Measurements from ENCODE around the gene MUC2.

MUC2 gene

DNA sequence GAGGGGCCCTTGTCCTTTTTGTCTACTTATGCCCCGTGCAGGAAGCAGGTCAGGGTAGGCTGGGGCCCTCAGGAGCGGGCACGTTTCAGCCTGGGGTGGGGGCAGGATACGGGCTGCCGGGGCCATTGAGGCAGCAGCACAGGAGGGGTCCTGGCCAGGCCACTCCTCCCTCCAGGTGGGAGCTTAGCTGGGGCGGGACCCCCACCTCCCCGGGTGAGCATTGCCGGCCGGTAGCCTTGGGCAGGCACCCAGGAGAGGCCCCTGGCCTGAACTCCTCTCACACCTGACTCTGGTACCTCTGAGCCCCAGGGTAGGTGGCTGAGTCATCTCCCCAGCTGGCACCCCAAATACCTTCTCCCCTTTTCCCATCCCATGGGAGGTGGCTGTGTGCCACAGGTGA is 33.2 kb upstream of the MUC2 start:
- TF ChIP-seq, protein P1, sequence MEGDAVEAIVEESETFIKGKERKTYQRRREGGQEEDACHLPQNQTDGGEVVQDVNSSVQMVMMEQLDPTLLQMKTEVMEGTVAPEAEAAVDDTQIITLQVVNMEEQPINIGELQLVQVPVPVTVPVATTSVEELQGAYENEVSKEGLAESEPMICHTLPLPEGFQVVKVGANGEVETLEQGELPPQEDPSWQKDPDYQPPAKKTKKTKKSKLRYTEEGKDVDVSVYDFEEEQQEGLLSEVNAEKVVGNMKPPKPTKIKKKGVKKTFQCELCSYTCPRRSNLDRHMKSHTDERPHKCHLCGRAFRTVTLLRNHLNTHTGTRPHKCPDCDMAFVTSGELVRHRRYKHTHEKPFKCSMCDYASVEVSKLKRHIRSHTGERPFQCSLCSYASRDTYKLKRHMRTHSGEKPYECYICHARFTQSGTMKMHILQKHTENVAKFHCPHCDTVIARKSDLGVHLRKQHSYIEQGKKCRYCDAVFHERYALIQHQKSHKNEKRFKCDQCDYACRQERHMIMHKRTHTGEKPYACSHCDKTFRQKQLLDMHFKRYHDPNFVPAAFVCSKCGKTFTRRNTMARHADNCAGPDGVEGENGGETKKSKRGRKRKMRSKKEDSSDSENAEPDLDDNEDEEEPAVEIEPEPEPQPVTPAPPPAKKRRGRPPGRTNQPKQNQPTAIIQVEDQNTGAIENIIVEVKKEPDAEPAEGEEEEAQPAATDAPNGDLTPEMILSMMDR (conservative IDR thresholded peaks at IDR 0.05; ENCODE audit: low read depth, low read length): no peak
- no peak for DNase-seq (ENCODE audit: low read depth)
- H3K4me3 ChIP-seq (ENCODE audit: low read depth, low read length): no peak overlapping the region

DNA sequence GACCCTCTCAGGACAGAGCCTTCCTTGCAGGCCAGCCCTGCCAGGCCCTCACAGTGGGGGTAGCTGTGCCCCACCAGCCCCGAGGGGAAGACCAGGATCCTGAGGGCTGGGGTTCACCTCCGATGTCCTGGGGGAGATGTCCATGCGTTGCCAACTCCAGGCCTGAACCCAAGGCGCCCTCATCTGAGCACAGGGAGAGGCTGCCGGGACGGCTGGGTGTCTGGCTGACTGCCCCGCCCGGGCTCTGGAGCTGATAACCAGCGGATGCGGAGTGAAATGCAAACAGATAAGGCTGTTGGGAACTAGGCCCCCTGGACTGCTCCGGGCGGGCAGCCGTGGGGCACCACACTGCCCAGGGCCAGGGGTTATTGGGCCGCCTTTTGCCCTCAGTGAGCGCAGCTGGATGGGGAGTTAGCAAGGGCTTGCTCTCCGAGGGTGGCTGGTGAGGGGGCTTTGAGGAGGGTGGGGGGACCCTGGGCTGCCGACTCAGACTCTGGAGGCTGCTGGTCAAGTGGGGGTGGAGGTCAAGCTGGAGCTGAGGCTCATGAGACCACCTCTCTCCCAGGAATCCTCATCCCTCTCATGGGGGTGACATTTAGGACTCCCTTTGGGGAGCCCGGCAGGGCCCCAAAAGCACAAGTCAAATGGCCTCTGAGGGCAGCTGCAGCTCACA is 32.6 kb upstream of the MUC2 start:
- DNase-seq (ENCODE audit: low read depth): peak; percentile 24
- TF ChIP-seq, protein P1 (conservative IDR thresholded peaks at IDR 0.05; ENCODE audit: low read depth, low read length): peak; percentile 13
- H3K4me3 ChIP-seq (ENCODE audit: low read depth, low read length): no peak overlapping the region

DNA sequence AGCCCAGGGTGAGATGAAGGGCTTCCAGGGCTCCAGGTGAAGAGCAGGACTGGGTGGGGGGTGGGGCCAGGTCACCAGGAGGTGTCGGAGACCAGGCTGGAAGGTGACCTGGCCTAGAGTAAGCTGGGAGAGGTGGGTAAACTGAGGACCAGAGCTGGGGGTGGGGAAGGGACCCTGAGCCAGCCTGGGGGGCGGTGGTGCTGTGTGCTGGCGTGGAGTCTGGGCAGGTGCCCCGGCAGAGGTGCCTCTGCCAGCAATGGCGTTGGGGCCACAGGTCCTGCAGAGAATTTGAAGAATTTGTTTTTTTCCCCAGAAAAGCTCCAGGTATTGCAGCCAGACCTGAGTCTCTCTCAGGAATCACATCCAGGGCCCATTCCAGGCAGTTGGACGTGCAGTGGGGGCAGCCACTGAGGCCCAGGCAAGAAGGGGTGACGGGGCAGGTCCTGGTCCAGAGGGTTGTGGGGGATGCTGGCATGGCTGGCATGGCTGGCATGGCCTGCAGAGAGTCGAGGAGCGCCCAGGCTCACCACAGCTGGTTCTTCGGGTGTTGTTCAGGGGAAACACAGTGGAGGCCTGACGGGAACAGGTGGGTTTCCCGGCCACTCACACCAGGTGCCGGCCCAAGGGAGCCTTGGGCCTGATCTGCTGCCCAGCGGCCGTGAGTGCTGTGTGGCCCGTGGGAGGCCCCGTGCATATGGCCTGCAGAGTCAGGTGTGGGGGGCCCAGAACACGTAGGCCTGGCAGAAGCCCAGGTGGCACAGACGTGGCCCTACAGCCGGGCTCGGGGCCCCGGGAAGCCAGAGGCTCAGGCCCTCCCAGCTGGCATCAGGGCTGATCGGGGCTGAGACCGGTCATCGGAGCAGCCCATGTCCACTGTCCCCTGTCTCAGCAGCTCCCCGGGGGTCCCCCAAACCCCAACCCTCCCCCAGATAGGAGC is 31.8 kb upstream of the MUC2 start:
- H3K4me3 ChIP-seq (ENCODE audit: low read depth, low read length): no peak overlapping the region
- TF ChIP-seq, protein P1 (conservative IDR thresholded peaks at IDR 0.05; ENCODE audit: low read depth, low read length): no peak
- DNase-seq (ENCODE audit: low read depth): no peak

DNA sequence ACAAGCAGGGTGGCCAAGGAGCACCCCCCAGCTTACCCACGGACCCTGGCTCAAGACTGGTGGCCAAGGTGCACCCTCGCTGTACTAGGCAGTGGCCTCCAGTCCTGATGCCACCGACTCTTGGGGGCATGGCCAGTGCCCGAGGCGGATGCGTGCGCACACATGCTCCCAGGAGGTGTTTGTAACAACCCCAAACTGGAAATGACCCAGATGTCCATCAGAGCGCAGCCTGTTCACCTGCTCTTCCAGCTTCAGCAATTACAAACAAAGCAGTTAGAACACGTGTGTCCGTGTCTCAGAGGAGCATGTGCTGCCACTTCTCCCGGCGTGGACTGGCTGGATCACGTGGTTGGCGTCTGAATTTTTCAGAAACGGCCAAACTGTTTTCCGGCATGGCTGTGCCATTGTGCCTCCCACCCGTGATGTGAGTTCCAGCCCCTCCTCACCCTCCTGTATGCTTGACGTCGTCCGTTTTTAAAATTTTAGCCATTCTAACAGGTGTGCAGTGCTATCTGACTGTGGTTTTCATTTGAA is 31.0 kb upstream of the MUC2 start:
- TF ChIP-seq, protein P1 (conservative IDR thresholded peaks at IDR 0.05; ENCODE audit: low read depth, low read length): no peak
- no peak overlapping the region for H3K4me3 ChIP-seq (ENCODE audit: low read depth, low read length)
- DNase-seq (ENCODE audit: low read depth): no peak

DNA sequence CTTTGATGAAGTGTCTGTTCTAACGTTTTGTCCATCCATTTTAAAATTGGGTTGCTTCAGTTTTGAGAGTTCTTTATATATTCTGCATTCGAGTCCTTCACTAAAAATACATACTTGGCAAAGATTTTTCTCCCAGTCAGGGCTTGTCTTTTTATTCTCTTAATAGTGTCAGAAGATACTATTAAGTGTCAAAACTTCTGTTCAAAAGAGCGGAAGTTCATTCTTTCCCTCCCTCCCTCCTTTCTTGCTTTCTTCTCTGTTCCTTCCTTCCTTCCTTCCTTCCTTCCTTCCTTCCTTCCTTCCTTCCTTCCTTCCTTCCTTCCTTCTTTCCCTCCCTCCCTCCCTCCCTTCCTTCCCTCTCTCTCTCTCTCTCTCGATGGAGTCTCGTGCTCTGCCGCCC is 30.5 kb upstream of the MUC2 start:
- no peak overlapping the region for H3K4me3 ChIP-seq (ENCODE audit: low read depth, low read length)
- TF ChIP-seq, protein P1 (conservative IDR thresholded peaks at IDR 0.05; ENCODE audit: low read depth, low read length): no peak
- no peak for DNase-seq (ENCODE audit: low read depth)

DNA sequence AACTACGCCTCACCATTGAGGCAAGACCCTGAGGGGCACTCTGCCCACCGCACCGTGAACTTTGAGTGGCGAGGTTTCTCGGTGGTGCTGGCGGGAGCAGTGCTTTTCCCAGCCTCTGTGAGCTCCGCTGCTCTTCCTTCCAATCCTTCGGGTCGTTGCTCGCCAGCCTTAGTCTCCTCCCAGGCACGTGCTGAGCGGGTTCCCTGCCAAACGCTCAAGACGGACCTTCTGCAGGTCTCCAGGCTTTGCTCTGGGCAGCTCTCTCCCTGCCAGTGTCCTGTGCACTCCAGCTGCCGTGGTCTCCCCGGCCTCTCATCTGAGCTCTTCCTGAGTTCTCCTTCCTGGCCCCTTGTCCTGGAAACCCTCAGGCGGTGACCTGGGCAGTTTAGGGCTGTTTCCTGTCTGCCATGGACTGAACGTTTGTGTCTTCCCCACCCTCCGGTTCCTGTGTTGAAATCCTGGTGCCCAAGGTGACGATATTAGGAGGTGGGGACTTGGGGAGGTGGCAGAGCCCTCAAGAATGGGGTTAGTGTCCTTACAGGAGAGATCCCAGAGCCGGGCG is 27.0 kb upstream of the MUC2 start:
- TF ChIP-seq, protein P1 (conservative IDR thresholded peaks at IDR 0.05; ENCODE audit: low read depth, low read length): no peak
- no peak for DNase-seq (ENCODE audit: low read depth)
- no peak overlapping the region for H3K4me3 ChIP-seq (ENCODE audit: low read depth, low read length)
